Tibial artery (tissue), 4 donors: ENCODE data around the gene SAE1.
A peak's percentile ranks its signal among the peaks of the same experiment; 100 is the strongest.

Source experiments
- DNase-seq, 2 donors: peaks; one replicate each; pipeline ENCODE4 v3.0.0-alpha.2; 2019
- H3K27ac ChIP-seq, 2 donors: fragments of 200-600 bp; sonication (generic) in 1 of 2; 1 replicate in 1 of 2; 2 replicates in 1 of 2; pipeline ENCODE4 v1.5.1; 2018 to 2019; ENCODE audit warnings: mild to moderate bottlenecking in 1 of 2
- H3K27me3 ChIP-seq, 2 donors: fragments of 200-600 bp; sonication (generic) in 1 of 2; one replicate each; pipeline versions ENCODE4 v1.5.1 to v1.6.0; 2016 to 2019
- H3K36me3 ChIP-seq, 3 donors: fragments of 200-600 bp; sonication (generic) in 2 of 3; one replicate each; pipeline ENCODE4 v1.5.1; 2016 to 2019; ENCODE audit warnings: mild to moderate bottlenecking in 2 of 3
- H3K4me1 ChIP-seq, 4 donors: fragments of 200-600 bp; sonication (generic) in 2 of 4; 1 replicate in 3 of 4; 2 replicates in 1 of 4; pipeline ENCODE4 v1.5.1; 2016 to 2019
- H3K4me3 ChIP-seq, 2 donors: fragments of 200-600 bp; sonication (generic) in 1 of 2; 1 replicate in 1 of 2; 2 replicates in 1 of 2; pipeline ENCODE4 v1.5.1; 2018 to 2019; ENCODE audit warnings: mild to moderate bottlenecking in 2 of 2
- H3K9me3 ChIP-seq, 3 donors: fragments of 200-600 bp; sonication (generic) in 1 of 3; one replicate each; pipeline ENCODE4 v1.5.1; 2016 to 2019
- CTCF ChIP-seq, 2 experiments: fragments of 200-600 bp in 1 of 2; fragments of 450-650 bp in 1 of 2; IDR thresholded peaks; one replicate each; pipeline ENCODE4 v1.5.1; 2017 to 2019; ENCODE audit warnings: antibody characterized with exemption in 2 of 2, mild to moderate bottlenecking in 1 of 2, moderate library complexity in 1 of 2
- intact Hi-C: fragments of 100-400 bp; cut with DNase I; formaldehyde crosslinking; loops from one replicate; pipeline ENCODE4 v1.15.0; 2023; ENCODE audit warnings: low total_unique reads

The SAE1 gene

GRCh38 chr19:47130589-47131227 is at the start of gene SAE1:
SAE1 (plus strand) TSS chr19:47130835; CDS start chr19:47130931, 96 bp downstream.
- peaks cover 0 to 30% (median 16%) of the 10 kb centered on the region in 4 donors for H3K4me1 ChIP-seq
- H3K27ac ChIP-seq: peak within 1 kb of the TSS; percentile 94
- peak; percentile 93 to 97 for DNase-seq
- no peaks in the 10 kb centered on the region for H3K27me3 ChIP-seq
- H3K4me3 ChIP-seq: peak within 1 kb of the TSS; percentile 83 to 96
- H3K36me3 ChIP-seq: no peaks in the 10 kb centered on the region
- TF ChIP-seq CTCF (IDR thresholded peaks at IDR 0.05): peak; percentile 46 to 48
- H3K9me3 ChIP-seq: no peaks in the 10 kb centered on the region
- intact Hi-C loops: no loop called here

DNA sequence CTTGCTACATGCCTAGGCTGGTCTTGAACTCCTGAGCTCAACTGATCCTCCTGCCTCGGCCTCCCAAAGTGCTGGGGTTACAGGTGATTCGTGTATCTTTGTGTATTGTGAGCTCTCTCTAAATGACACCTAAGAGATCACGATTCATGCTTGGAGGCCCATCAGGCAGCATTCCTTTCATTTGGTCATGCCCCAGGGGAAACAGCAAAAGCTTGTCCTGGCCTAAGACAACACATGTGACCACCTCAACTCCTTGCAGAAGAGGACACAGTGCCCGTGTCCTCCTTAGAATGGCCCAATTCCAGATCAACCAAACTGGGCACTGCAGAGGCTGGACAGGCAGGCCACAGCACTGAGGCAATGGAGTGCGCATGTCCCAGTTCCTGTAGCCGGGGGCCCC is 49.5 kb upstream of the SAE1 start:
- intact Hi-C loops: no loop called here
- H3K36me3 ChIP-seq: peaks cover 41 to 97% (median 79%) of the 10 kb centered on the region in 3 donors
- no peak for DNase-seq
- TF ChIP-seq CTCF (IDR thresholded peaks at IDR 0.05): no peak
- no peaks in the 10 kb centered on the region for H3K27me3 ChIP-seq
- peaks cover 0 to 17% (median 7%) of the 10 kb centered on the region in 4 donors for H3K4me1 ChIP-seq
- no peak overlapping the region for H3K4me3 ChIP-seq
- no peaks in the 10 kb centered on the region for H3K9me3 ChIP-seq
- peak overlapping the region; percentile 29 to 74 for H3K27ac ChIP-seq

DNA sequence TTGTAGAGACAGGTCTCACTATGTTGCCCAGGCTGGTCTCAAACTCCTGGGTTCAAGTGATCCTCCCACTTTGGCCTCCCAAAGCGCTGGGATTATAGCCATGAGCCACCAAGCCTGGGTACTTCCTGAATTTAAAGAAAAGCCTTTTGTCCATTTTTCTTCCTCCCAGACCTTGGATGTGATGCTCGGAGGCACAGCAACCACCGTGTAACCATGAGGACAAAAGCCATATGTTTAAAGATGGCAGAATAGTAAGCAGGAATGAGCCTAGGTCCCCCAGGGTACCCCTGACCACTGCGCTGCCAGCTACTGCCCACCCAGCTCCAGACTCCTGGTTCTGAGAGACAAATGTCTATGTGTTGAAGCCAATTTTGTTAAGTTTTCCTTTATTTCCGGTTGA is 48.1 kb upstream of the SAE1 start:
- TF ChIP-seq CTCF (IDR thresholded peaks at IDR 0.05): no peak
- H3K27ac ChIP-seq: no peak overlapping the region
- no peak for DNase-seq
- peaks cover 34 to 96% (median 69%) of the 10 kb centered on the region in 3 donors for H3K36me3 ChIP-seq
- intact Hi-C loops: no loop called here
- H3K9me3 ChIP-seq: no peaks in the 10 kb centered on the region
- no peaks in the 10 kb centered on the region for H3K27me3 ChIP-seq
- no peak overlapping the region for H3K4me3 ChIP-seq
- peaks cover 0 to 17% (median 7%) of the 10 kb centered on the region in 4 donors for H3K4me1 ChIP-seq

GRCh38 chr19:47084879-47085439 is 45.7 kb upstream of the SAE1 start:
- peaks cover 44 to 99% (median 82%) of the 10 kb centered on the region in 3 donors for H3K36me3 ChIP-seq
- no peak overlapping the region for H3K4me3 ChIP-seq
- no peak for DNase-seq
- intact Hi-C loops: no loop called here
- no peak overlapping the region for H3K27ac ChIP-seq
- H3K4me1 ChIP-seq: peaks cover 0 to 11% (median 2%) of the 10 kb centered on the region in 4 donors
- H3K9me3 ChIP-seq: no peaks in the 10 kb centered on the region
- H3K27me3 ChIP-seq: no peaks in the 10 kb centered on the region
- no peak for TF ChIP-seq CTCF (IDR thresholded peaks at IDR 0.05)

DNA sequence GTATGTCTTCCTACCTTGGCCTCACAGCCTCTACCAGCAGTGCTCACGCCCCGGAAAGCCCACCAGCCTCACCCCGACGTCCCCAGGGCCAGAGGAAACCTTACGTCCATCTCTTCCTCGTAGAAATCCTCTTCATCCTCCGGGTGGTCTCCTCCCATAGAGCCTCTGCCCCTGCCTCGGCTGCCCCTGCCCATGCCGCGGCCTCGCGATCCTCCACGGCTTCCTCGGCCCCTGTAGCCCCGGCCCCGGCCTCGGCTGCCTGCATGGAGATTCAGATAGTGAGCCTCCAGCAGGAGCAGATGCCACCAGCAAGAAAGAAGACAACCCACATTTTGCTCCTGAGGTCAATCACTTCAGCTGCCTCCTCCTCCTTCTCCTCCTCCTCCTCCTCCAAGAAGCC is 44.4 kb upstream of the SAE1 start:
- no peak overlapping the region for H3K4me3 ChIP-seq
- H3K27me3 ChIP-seq: no peaks in the 10 kb centered on the region
- intact Hi-C loops: no loop called here
- no peak for DNase-seq
- H3K4me1 ChIP-seq: peaks cover 0 to under 1% (median 0%) of the 10 kb centered on the region in 4 donors
- no peak overlapping the region for H3K27ac ChIP-seq
- no peaks in the 10 kb centered on the region for H3K9me3 ChIP-seq
- no peak for TF ChIP-seq CTCF (IDR thresholded peaks at IDR 0.05)
- peaks cover 55 to 99% (median 87%) of the 10 kb centered on the region in 3 donors for H3K36me3 ChIP-seq
